ENCODE results near the gene ZNF343.

ZNF343 gene

DNA sequence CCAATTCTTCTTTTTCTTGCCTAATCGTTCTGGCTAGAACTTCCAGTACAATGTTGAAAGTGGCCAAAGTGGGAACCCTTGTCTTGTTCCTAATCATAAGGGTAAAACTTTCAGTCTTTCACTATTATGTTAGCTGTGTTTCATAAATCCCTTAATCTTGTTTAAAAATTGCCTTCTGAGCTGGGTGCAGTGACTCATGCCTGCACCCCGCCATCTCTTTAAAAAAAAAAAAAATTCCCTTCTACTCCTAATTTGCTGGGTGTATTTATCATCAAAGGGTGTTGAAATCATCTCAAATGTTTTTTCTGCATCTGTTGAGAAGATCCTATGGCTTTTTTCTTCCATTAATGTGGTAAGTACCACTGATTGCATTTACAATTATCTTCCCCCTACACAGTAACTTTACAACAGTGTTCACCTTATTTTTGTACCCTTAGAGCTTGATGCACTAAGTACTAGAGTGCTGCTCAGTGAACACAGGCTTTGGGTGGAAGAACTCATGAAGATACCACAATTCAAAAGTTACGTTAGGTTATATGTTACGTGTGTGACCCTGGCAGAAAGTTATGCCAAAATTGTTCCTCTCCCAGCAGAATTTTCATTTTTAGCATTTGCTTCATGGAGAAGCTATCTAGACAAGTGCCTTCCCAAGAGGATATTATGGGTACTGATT is 47.8 kb downstream of the ZNF343 start:
- TF ChIP-seq CTCF (conservative IDR thresholded peaks at IDR 0.05; ENCODE audit: control insufficient read depth, insufficient read depth, low read depth, low read length), result no peak
- no peak overlapping the region for H3K4me3 ChIP-seq (ENCODE audit: control insufficient read depth, low read depth, low read length)
- DNase-seq (ENCODE audit: low read depth), result no peak

- H3K4me3 ChIP-seq (ENCODE audit: control insufficient read depth, low read depth, low read length), result no peak overlapping the region
- TF ChIP-seq CTCF (conservative IDR thresholded peaks at IDR 0.05; ENCODE audit: control insufficient read depth, insufficient read depth, low read depth, low read length), result no peak
- no peak for DNase-seq (ENCODE audit: low read depth)
Measured at GRCh38 chr20:2459981-2460751, 48.5 kb downstream of the ZNF343 start.

DNA sequence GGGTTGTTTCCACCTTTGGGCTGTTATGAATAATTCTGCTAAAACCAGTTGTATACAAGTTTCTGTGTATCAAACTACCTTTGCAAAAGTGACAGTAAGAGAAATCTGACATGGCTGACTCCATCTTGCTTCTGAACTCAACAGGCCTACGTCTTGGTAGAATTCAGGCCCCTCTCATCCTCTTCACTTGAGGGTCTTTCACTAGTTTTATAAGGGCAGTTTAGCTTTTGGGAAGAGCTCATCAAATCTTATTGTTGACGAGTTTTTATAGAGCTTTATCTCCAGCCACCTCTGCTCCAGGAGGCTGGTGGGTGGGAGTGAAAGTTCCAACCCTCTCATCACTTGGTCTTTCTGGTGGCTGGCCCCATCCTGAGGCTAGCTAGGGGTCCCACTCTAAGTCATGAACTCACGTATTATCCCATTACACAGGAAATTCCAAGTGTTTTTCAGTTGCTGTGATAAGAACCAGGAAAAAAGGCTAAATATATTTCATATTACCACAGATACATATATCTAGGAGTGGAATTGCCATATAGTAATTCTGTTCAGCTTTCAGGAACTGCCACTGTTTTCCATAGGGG is 49.7 kb downstream of the ZNF343 start:
- H3K4me3 ChIP-seq (ENCODE audit: control insufficient read depth, low read depth, low read length), result no peak overlapping the region
- TF ChIP-seq CTCF (conservative IDR thresholded peaks at IDR 0.05; ENCODE audit: control insufficient read depth, insufficient read depth, low read depth, low read length), result no peak

DNA sequence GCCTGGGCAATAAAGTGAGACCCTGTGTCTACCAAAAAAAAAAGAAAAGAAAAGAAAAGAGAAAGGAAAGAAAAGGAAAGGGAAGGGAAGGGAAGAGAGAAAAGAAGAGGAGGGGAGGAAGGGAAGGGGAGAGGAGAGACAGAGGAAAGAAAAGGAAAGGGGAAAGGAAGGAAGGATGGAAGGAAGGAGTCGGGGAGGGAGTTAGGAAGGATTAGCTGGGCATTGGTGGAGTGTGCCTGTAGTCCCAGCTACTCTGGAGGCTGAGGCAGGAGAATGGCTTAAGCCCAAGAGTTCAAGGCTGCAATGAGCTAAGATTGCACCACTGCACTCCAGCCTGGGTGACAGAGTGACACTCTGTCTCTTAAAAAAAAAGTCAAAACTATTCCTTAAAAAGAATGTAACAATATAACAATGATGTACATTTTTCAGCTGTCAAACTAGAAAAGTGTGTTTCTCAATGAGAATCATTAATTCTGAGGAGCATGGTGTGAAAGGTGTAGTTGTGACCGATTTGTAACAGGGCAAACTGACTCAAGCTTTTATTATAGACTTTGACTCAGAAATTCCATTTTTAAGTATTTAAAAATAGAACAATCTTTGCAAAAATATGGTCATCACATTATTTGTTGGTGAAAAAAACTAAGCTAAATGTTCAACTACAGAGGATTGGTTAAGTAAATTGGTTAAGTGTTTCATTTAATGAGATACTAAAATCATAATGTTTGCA is 52.8 kb downstream of the ZNF343 start:
- no peak for TF ChIP-seq CTCF (conservative IDR thresholded peaks at IDR 0.05; ENCODE audit: control insufficient read depth, insufficient read depth, low read depth, low read length)
- no peak overlapping the region for H3K4me3 ChIP-seq (ENCODE audit: control insufficient read depth, low read depth, low read length)
- no peak for DNase-seq (ENCODE audit: low read depth)

More for the DNA sequence above, 49.7 kb downstream of the ZNF343 start:
- no peak for DNase-seq (ENCODE audit: low read depth)

GRCh38 chr20:2453792-2454191 is 54.9 kb downstream of the ZNF343 start:
- TF ChIP-seq CTCF (conservative IDR thresholded peaks at IDR 0.05; ENCODE audit: control insufficient read depth, insufficient read depth, low read depth, low read length), result no peak

GRCh38 chr20:2451939-2452732 is 56.6 kb downstream of the ZNF343 start:
- DNase-seq (ENCODE audit: low read depth), result peak; percentile 80
- TF ChIP-seq CTCF (conservative IDR thresholded peaks at IDR 0.05; ENCODE audit: control insufficient read depth, insufficient read depth, low read depth, low read length), result peak; percentile 99
- no peak overlapping the region for H3K4me3 ChIP-seq (ENCODE audit: control insufficient read depth, low read depth, low read length)

More at GRCh38 chr20:2453792-2454191, 54.9 kb downstream of the ZNF343 start:
- no peak for DNase-seq (ENCODE audit: low read depth)
- H3K4me3 ChIP-seq (ENCODE audit: control insufficient read depth, low read depth, low read length), result no peak overlapping the region

Data from fibroblast of mammary gland (primary cell).